H9 (cell line): Measurements from ENCODE around the gene LATS2. TPM values are rescaled to one million over a fixed set of nuclear protein-coding genes. Genes with fewer than 3 reads are reported as not detected.

Source experiments
- DNase-seq: peaks from one replicate; pipeline ENCODE4 v3.0.0-alpha.2; 2017
- H2AFZ ChIP-seq: one replicate; pipeline ENCODE4 v1.6.1; 2013; ENCODE audit warnings: mild to moderate bottlenecking, low read length, control low read depth, moderate library complexity
- H2AK5ac ChIP-seq: 2 replicates; pipeline ENCODE4 v1.6.1; 2013; ENCODE audit warnings: low read length, control low read depth, mixed read lengths; ENCODE audit not compliant: insufficient read length
- H2BK120ac ChIP-seq: one replicate; pipeline ENCODE4 v1.6.1; 2013; ENCODE audit warnings: low read depth, mild to moderate bottlenecking, low read length, control low read depth, inconsistent platforms; ENCODE audit not compliant: poor library complexity, severe bottlenecking
- H2BK12ac ChIP-seq: 2 replicates; pipeline ENCODE4 v1.6.1; 2013; ENCODE audit warnings: low read length, control low read depth, mixed read lengths, low read depth; ENCODE audit not compliant: insufficient read length
- H2BK15ac ChIP-seq: 2 replicates; pipeline ENCODE4 v1.6.1; 2013; ENCODE audit warnings: low read depth, low read length, control low read depth
- H2BK20ac ChIP-seq: one replicate; pipeline ENCODE4 v1.6.1; 2013; ENCODE audit warnings: low read depth, mild to moderate bottlenecking, low read length, control low read depth, inconsistent platforms; ENCODE audit not compliant: poor library complexity, severe bottlenecking
- H2BK5ac ChIP-seq: 2 replicates; pipeline ENCODE4 v1.6.1; 2013; ENCODE audit warnings: low read length, control low read depth, mixed read lengths; ENCODE audit not compliant: insufficient read length
- H3K14ac ChIP-seq: 2 replicates; pipeline ENCODE4 v1.6.1; 2013; ENCODE audit warnings: low read length, control low read depth; ENCODE audit not compliant: insufficient read depth
- H3K18ac ChIP-seq: 2 replicates; pipeline ENCODE4 v1.6.1; 2013; ENCODE audit warnings: low read depth, mild to moderate bottlenecking, mixed read lengths, low read length, control low read depth; ENCODE audit not compliant: insufficient read length
- H3K23ac ChIP-seq: 2 replicates; pipeline ENCODE4 v1.6.1; 2013; ENCODE audit warnings: low read length, control low read depth, mixed read lengths, low read depth; ENCODE audit not compliant: insufficient read length
- H3K23me2 ChIP-seq: 2 replicates; pipeline ENCODE4 v1.6.1; 2013; ENCODE audit warnings: low read depth, mild to moderate bottlenecking, mixed read lengths, low read length, control low read depth; ENCODE audit not compliant: insufficient read length, poor library complexity, severe bottlenecking
- H3K27ac ChIP-seq: 2 replicates; pipeline ENCODE4 v1.5.1; 2013; ENCODE audit warnings: low read length, control low read depth, mixed read lengths, low read depth; ENCODE audit not compliant: insufficient read length
- H3K27me3 ChIP-seq: 2 replicates; pipeline ENCODE4 v1.6.1; 2013; ENCODE audit warnings: low read length, control low read depth, inconsistent platforms; ENCODE audit not compliant: insufficient read depth
- H3K4ac ChIP-seq: 2 replicates; pipeline ENCODE4 v1.6.1; 2013; ENCODE audit warnings: low read depth, mild to moderate bottlenecking, control low read depth, inconsistent platforms, low read length, moderate library complexity
- H3K4me1 ChIP-seq: 2 replicates; pipeline ENCODE4 v1.6.1; 2013; ENCODE audit warnings: low read length, control low read depth, inconsistent platforms; ENCODE audit not compliant: insufficient read depth
- H3K4me2 ChIP-seq: 2 replicates; pipeline ENCODE4 v1.6.1; 2013; ENCODE audit warnings: low read length, control low read depth, mixed read lengths; ENCODE audit not compliant: insufficient read length, insufficient read depth
- H3K56ac ChIP-seq: 2 replicates; pipeline ENCODE4 v1.6.1; 2013; ENCODE audit warnings: low read depth, mild to moderate bottlenecking, mixed read lengths, low read length, control low read depth; ENCODE audit not compliant: insufficient read length
- H3K79me1 ChIP-seq: 2 replicates; pipeline ENCODE4 v1.6.1; 2013; ENCODE audit warnings: low read depth, mild to moderate bottlenecking, moderate library complexity, low read length, control low read depth, inconsistent platforms; ENCODE audit not compliant: insufficient read depth, poor library complexity, severe bottlenecking
- H3K79me2 ChIP-seq: 2 replicates; pipeline ENCODE4 v1.6.1; 2013; ENCODE audit warnings: low read length, control low read depth, inconsistent platforms; ENCODE audit not compliant: insufficient read depth
- H3K9ac ChIP-seq: 2 replicates; pipeline ENCODE4 v1.6.1; 2013; ENCODE audit warnings: low read length, control low read depth, mixed read lengths; ENCODE audit not compliant: insufficient read length; ENCODE audit errors: extremely low read depth
- H3K9me3 ChIP-seq: one replicate; pipeline ENCODE4 v1.6.1; 2013; ENCODE audit warnings: low read depth, low read length, inconsistent platforms; ENCODE audit not compliant: control insufficient read depth
- H3T11ph ChIP-seq: one replicate; pipeline ENCODE4 v1.6.1; 2013; ENCODE audit warnings: mild to moderate bottlenecking, low read length, control low read depth, inconsistent platforms
- H4K20me1 ChIP-seq: one replicate; pipeline ENCODE4 v1.6.1; 2013; ENCODE audit not compliant: control insufficient read depth, insufficient read length, insufficient read depth
- H4K5ac ChIP-seq: 2 replicates; pipeline ENCODE4 v1.6.1; 2013; ENCODE audit warnings: low read depth, mild to moderate bottlenecking, mixed read lengths, low read length, control low read depth; ENCODE audit not compliant: insufficient read length
- H4K8ac ChIP-seq: replicated peaks from 2 replicates; pipeline ENCODE4 v1.6.1; 2013; ENCODE audit warnings: low read length, control low read depth, mixed read lengths, low read depth; ENCODE audit not compliant: insufficient read length
- H4K91ac ChIP-seq: 2 replicates; pipeline ENCODE4 v1.6.1; 2013; ENCODE audit warnings: low read depth, mild to moderate bottlenecking, moderate library complexity, mixed read lengths, low read length, control low read depth; ENCODE audit not compliant: insufficient read length
- H3K27ac Mint-ChIP-seq, 3 experiments: 2 replicates in 2 of 3; 3 replicates in 1 of 3; pipeline ENCODE4 v1.8.0; 2020 to 2021; ENCODE audit warnings: mixed read lengths in 3 of 3, mild to moderate bottlenecking in 1 of 3, moderate library complexity in 1 of 3
- H3K27me3 Mint-ChIP-seq: 2 replicates; pipeline ENCODE4 v1.8.0; 2021; ENCODE audit warnings: low read depth, mild to moderate bottlenecking, moderate library complexity, mixed read lengths
- H3K36me3 Mint-ChIP-seq, 3 experiments: 2 replicates in 2 of 3; 3 replicates in 1 of 3; pipeline ENCODE4 v1.8.0; 2020 to 2021; ENCODE audit warnings: low read depth in 3 of 3, mixed read lengths in 3 of 3; ENCODE audit not compliant: insufficient read depth in 1 of 3
- H3K4me1 Mint-ChIP-seq, 2 experiments: 2 replicates each; pipeline ENCODE4 v1.8.0; 2020; ENCODE audit warnings: mixed read lengths in 2 of 2
- H3K4me3 Mint-ChIP-seq, 2 experiments: 2 replicates in 1 of 2; 3 replicates in 1 of 2; pipeline ENCODE4 v1.8.0; 2020 to 2021; ENCODE audit warnings: mild to moderate bottlenecking in 2 of 2, mixed read lengths in 2 of 2, moderate library complexity in 1 of 2
- H3K9me3 Mint-ChIP-seq, 2 experiments: 2 replicates in 1 of 2; 3 replicates in 1 of 2; pipeline ENCODE4 v1.8.0; 2020; ENCODE audit warnings: mild to moderate bottlenecking in 2 of 2, mixed read lengths in 2 of 2, moderate library complexity in 1 of 2
- CTCF ChIP-seq: fragments of 200-600 bp; sonication (generic); conservative IDR thresholded peaks from 3 replicates; pipeline ENCODE4 v1.8.0; 2021; ENCODE audit warnings: antibody characterized with exemption, mild to moderate bottlenecking
- WGBS: extraction: QIAGEN DNeasy Blood & Tissue Kit; methylation state at CpG from one replicate; pipeline ENCODE4 v1.1.7; 2013; ENCODE audit warnings: missing lambda C conversion rate, low lambda C conversion rate, mixed read lengths; ENCODE audit not compliant: insufficient read length; ENCODE audit errors: extremely low coverage; 5-methylcytosine and 5-hydroxymethylcytosine counted together
- total RNA-seq: library from RNA; stranded (reverse); gene quantifications from 2 replicates; pipeline ENCODE4 v1.2.1, GENCODE V29; 2021

The LATS2 gene
- total RNA-seq, 1 experiment from 2014 or later, result 20.0 TPM

- Histone ChIP-seq H3K4me2 (no peak overlapping the region), H3K23ac (no peak overlapping the region), H2BK5ac (no peak overlapping the region), H2BK120ac (no peak overlapping the region), H3K56ac (no peak overlapping the region), H2BK20ac (no peak overlapping the region), H2AK5ac (no peak overlapping the region), H2BK15ac (no peak overlapping the region), H3K4ac (no peak overlapping the region), H3K23me2 (no peaks in the 10 kb centered on the region), H2BK12ac (no peak overlapping the region), H4K91ac (no peak overlapping the region), H2AFZ (no peak overlapping the region), H3K9ac (no peak overlapping the region), H3K4me1 (no peaks in the 10 kb centered on the region), H3K27me3 (no peaks in the 10 kb centered on the region), H4K5ac (no peak overlapping the region), H4K8ac (no peak overlapping the region), H3K79me1 (no peaks in the 10 kb centered on the region), H3K14ac (no peak overlapping the region), H3K9me3 (no peaks in the 10 kb centered on the region), H3K79me2 (no peaks in the 10 kb centered on the region), H3T11ph (no peak overlapping the region), H4K20me1 (no peaks in the 10 kb centered on the region), H3K27ac (no peak overlapping the region), H3K18ac (no peak overlapping the region)
- Mint-ChIP-seq H3K36me3 (no peaks in the 10 kb centered on the region), H3K27me3 (no peaks in the 10 kb centered on the region), H3K4me3 (no peak overlapping the region), H3K9me3 (no peaks in the 10 kb centered on the region), H3K4me1 (0 out of 4 replicates have a peak, but pooled peaks cover 0 to 2% of the 10 kb centered on the region in 2 experiments), H3K27ac (no peak overlapping the region; a peak in 1 of 7 replicates)
- no peak for TF ChIP-seq CTCF
- WGBS, result no CpG with 5 or more reads among the region's 4 CpGs
- no peak for DNase-seq
Measured at GRCh38 chr13:20923272-20923671, 138.1 kb downstream of the LATS2 start.

Other genes starting within 250 kb of the LATS2 start
- 34.1 and 36.1 TPM in 2 replicates for gene XPO4, start 158.8 kb downstream of the LATS2 start, total RNA-seq
- 393 and 435 TPM in 2 replicates for gene SAP18, start 78.5 kb upstream of the LATS2 start, total RNA-seq
- 59.3 and 61.8 TPM in 2 replicates for gene SKA3, start 115.0 kb upstream of the LATS2 start, total RNA-seq
- 31.3 and 33.2 TPM in 2 replicates for gene MRPL57, start 115.1 kb upstream of the LATS2 start, total RNA-seq